ENCODE data around the gene SHB. TPM values are rescaled to one million over a fixed set of nuclear protein-coding genes. Genes with fewer than 3 reads are reported as not detected.

Gene SHB
- total and polyA plus RNA-seq, 2 donors from 2014 or later, result 16.4 to 39.8 TPM

DNA sequence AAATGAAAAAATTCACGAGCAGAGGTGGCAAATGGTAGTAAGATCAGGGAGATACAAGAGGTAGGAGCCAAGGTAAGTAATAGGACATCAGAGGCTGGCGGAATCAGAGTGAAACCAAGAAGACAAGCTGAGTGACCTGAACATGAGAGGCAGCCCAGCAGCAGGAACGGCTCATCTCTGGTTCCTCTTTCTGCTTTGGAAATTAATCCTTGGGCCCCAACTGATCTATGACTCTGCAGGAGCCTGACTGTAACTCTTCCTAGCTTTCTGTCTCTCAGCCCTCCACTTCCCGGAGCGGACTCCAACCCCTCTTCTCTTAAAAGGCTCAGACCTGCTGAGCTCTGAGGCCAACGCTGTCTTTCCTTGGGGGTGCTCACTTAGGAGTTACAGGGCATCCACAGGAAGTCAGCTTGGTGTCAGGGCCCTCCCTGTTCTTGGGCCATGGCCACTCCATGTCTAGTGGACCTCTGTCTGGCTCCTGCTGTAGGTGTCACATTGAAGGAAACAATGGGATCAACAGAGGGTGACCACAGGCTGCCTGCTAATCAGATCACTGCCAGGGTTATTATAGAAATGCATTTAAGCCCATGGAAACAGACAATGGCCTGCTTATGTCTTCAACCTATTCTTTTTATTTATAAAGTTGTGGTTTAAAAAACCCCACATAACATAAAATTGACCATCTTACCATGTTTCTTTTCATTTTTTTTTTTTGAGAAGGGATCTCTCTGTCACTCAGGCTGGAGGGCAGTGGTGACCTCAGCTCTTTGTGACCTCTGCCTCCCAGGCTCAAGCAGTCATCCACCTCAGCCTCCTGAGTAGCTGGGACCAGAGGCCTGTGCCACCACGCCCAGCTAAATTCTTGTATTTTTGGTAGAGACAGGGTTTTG is 22.5 kb upstream of the SHB start:
- Histone ChIP-seq H3K9ac (ENCODE audit: low read length in 3 of 3) (no peak overlapping the region), H3K9me3 (ENCODE audit: control insufficient read depth in 2 of 3, insufficient read depth in 1 of 3, low read length in 3 of 3) (no peaks in the 10 kb centered on the region), H3K4me3 (ENCODE audit: low read length in 3 of 3) (no peak overlapping the region), H3K36me3 (ENCODE audit: control insufficient read depth in 2 of 3, insufficient read depth in 3 of 3, low read length in 3 of 3) (no peaks in the 10 kb centered on the region), H3K27me3 (ENCODE audit: control insufficient read depth, insufficient read depth, low read length) (no peaks in the 10 kb centered on the region), H3K4me1 (ENCODE audit: control insufficient read depth in 2 of 3, insufficient read depth in 2 of 3, low read depth in 1 of 3, low read length in 3 of 3) (peaks cover 0 to 5% (median 0%) of the 10 kb centered on the region in 3 donors), H3K27ac (ENCODE audit: low read depth in 2 of 2, low read length in 2 of 2) (no peak overlapping the region)
- DNase-seq (no peak), FAIRE-seq (no peak)
- TF ChIP-seq CTCF (IDR thresholded peaks at IDR 0.05; ENCODE audit: borderline replicate concordance, extremely low read depth, insufficient read depth), result no peak
- intact Hi-C loops (cut with DNase I), result no loop called here

DNA sequence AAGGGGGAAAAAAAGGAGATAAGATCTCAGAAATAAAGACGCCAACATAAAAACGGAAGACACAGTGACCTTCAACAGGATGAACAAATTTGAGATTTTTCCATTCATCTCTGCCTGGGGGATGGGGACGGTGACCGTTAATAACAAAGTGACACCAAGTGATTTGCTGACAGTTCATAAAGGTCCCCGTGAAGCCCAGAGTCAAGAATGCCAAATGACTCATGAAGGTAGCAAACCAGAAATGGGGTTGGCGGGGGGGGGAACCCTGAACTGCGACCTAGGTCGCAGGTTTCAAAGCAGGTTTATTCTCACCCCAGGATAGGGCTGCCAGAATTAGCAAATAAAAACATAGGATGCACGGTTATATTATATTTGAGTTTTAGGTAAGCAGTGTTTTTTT is 21.1 kb upstream of the SHB start:
- TF ChIP-seq CTCF (IDR thresholded peaks at IDR 0.05; ENCODE audit: borderline replicate concordance, extremely low read depth, insufficient read depth), result no peak
- no peak for FAIRE-seq

DNA sequence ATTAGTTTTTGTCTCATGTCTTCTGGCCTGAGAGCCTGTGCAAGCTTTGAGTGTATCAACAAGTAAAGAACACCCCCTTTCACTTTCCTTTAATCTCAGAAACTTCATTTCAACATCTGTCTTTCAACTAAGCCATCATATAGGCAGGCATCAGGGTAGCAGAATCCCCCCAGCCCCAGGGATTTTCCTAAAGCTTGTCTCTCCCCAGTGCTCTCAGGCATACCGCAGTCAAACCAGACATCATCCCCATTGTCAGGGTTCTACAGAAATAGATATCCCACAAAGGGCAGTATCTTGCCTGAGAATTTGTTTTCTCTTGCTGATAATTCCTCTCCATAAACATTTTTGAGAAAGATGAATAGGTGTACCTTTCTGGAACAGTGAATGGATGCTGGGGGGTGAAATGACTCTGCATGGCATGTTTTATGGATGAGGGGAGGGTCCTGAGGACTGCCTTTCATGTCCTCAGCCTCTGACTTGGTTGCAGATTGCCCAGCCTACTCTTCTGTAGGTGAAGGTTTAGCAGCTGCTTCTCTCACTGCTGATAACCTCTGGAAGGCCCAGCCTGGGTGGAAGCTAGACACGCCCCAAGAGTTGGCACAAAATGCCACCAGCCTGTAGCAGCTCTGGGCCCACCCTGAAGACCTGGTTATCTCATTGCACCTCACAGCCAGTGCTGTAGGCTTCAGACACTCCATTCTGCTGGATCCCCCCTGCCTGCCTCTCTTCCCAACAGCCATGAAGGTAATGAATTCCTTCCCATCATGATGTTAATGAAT is 20.5 kb upstream of the SHB start:
- H3K9ac ChIP-seq (ENCODE audit: low read length in 3 of 3), result no peak overlapping the region
- no peak overlapping the region for H3K4me3 ChIP-seq (ENCODE audit: low read length in 3 of 3)
- H3K36me3 ChIP-seq (ENCODE audit: control insufficient read depth in 2 of 3, insufficient read depth in 3 of 3, low read length in 3 of 3), result no peaks in the 10 kb centered on the region
- H3K27ac ChIP-seq (ENCODE audit: low read depth in 2 of 2, low read length in 2 of 2), result no peak overlapping the region
- DNase-seq, result peak in 1 of 5 donors; percentile 16
- FAIRE-seq, result no peak
- intact Hi-C loops (cut with DNase I), result no loop called here
- H3K4me1 ChIP-seq (ENCODE audit: control insufficient read depth in 2 of 3, insufficient read depth in 2 of 3, low read depth in 1 of 3, low read length in 3 of 3), result peaks cover 0 to 5% (median 3%) of the 10 kb centered on the region in 3 donors
- no peaks in the 10 kb centered on the region for H3K27me3 ChIP-seq (ENCODE audit: control insufficient read depth, insufficient read depth, low read length)
- no peak for TF ChIP-seq CTCF (IDR thresholded peaks at IDR 0.05; ENCODE audit: borderline replicate concordance, extremely low read depth, insufficient read depth)
- no peaks in the 10 kb centered on the region for H3K9me3 ChIP-seq (ENCODE audit: control insufficient read depth in 2 of 3, insufficient read depth in 1 of 3, low read length in 3 of 3)

More for the DNA sequence above, 21.1 kb upstream of the SHB start:
- no peak overlapping the region for H3K4me3 ChIP-seq (ENCODE audit: low read length in 3 of 3)
- H3K9ac ChIP-seq (ENCODE audit: low read length in 3 of 3), result no peak overlapping the region
- DNase-seq, result peak in 1 of 5 donors; percentile 20
- H3K27me3 ChIP-seq (ENCODE audit: control insufficient read depth, insufficient read depth, low read length), result no peaks in the 10 kb centered on the region
- intact Hi-C loops (cut with DNase I), result no loop called here
- no peaks in the 10 kb centered on the region for H3K9me3 ChIP-seq (ENCODE audit: control insufficient read depth in 2 of 3, insufficient read depth in 1 of 3, low read length in 3 of 3)
- H3K27ac ChIP-seq (ENCODE audit: low read depth in 2 of 2, low read length in 2 of 2), result no peak overlapping the region
- peaks cover 0 to 5% (median 3%) of the 10 kb centered on the region in 3 donors for H3K4me1 ChIP-seq (ENCODE audit: control insufficient read depth in 2 of 3, insufficient read depth in 2 of 3, low read depth in 1 of 3, low read length in 3 of 3)
- H3K36me3 ChIP-seq (ENCODE audit: control insufficient read depth in 2 of 3, insufficient read depth in 3 of 3, low read length in 3 of 3), result no peaks in the 10 kb centered on the region
